OCI-LY3 (cell line): Measurements from ENCODE around the gene TRAF4.
"Not testable (repeated sequence)": the region's sequence is repeated elsewhere in the genome, so short reads cannot be mapped to it uniquely, and the experiment has no call there.

Source experiments
- EZH2phosphoT487 ChIP-seq: fragments of 200-600 bp; shearing (Covaris generic); IDR thresholded peaks from 2 replicates; pipeline ENCODE4 v1.6.1; 2018; ENCODE audit warnings: antibody characterized with exemption, mixed run types, low read depth
- TF ChIP-seq, protein P1 (sequence below): fragments of 200-600, 300-600 bp; sonication (generic); IDR thresholded peaks from 2 replicates; pipeline ENCODE4 v1.5.1; 2014; ENCODE audit warnings: antibody characterized with exemption, low read length, low read depth

DNA sequence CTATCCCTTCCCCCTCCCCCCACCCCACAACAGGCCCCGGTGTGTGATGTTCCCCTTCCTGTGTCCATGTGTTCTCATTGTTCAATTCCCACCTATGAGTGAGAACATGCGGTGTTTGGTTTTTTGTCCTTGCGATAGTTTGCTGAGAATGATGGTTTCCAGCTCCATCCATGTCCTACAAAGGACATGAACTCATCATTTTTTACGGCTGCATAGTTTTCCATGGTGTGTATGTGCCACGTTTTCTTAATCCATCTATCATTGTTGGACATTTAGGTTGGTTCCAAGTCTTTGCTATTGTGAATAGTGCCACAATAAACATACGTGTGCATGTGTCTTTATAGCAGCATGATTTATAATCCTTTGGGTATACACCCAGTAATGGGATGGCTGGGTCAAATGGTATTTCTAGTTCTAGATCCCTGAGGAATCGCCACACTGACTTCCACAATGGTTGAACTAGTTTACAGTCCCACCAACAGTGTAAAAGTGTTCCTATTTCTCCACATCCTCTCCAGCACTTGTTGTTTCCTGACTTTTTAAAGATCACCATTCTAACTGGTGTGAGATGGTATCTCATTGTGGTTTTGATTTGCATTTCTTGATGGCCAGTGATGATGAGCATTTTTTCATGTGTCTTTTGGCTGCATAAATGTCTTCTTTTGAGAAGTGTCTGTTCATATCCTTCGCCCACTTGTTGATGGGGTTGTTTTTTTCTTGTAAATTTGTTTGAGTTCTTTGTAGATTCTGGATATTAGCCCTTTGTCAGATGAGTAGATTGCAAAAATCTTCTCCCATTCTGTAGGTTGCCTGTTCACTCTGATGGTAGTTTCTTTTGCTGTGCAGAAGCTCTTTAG lies 7.7 kb upstream of the TRAF4 start:
- TF ChIP-seq, protein P1, sequence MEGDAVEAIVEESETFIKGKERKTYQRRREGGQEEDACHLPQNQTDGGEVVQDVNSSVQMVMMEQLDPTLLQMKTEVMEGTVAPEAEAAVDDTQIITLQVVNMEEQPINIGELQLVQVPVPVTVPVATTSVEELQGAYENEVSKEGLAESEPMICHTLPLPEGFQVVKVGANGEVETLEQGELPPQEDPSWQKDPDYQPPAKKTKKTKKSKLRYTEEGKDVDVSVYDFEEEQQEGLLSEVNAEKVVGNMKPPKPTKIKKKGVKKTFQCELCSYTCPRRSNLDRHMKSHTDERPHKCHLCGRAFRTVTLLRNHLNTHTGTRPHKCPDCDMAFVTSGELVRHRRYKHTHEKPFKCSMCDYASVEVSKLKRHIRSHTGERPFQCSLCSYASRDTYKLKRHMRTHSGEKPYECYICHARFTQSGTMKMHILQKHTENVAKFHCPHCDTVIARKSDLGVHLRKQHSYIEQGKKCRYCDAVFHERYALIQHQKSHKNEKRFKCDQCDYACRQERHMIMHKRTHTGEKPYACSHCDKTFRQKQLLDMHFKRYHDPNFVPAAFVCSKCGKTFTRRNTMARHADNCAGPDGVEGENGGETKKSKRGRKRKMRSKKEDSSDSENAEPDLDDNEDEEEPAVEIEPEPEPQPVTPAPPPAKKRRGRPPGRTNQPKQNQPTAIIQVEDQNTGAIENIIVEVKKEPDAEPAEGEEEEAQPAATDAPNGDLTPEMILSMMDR: not testable (repeated sequence)
- TF ChIP-seq EZH2phosphoT487: not testable (repeated sequence)
